GM19467 (cell line): ENCODE data around the gene PITHD1.
"Not testable (repeated sequence)": the region's sequence is repeated elsewhere in the genome, so short reads cannot be mapped to it uniquely, and the experiment has no call there.

ENCODE experiments used
- ATAC-seq: cut with Tn5 transposase; IDR thresholded peaks from one replicate; pipeline ENCODE4 v1.9.1; 2021; ENCODE audit warnings: mild to moderate bottlenecking, moderate library complexity; ENCODE audit not compliant: unreplicated experiment

PITHD1 gene

DNA sequence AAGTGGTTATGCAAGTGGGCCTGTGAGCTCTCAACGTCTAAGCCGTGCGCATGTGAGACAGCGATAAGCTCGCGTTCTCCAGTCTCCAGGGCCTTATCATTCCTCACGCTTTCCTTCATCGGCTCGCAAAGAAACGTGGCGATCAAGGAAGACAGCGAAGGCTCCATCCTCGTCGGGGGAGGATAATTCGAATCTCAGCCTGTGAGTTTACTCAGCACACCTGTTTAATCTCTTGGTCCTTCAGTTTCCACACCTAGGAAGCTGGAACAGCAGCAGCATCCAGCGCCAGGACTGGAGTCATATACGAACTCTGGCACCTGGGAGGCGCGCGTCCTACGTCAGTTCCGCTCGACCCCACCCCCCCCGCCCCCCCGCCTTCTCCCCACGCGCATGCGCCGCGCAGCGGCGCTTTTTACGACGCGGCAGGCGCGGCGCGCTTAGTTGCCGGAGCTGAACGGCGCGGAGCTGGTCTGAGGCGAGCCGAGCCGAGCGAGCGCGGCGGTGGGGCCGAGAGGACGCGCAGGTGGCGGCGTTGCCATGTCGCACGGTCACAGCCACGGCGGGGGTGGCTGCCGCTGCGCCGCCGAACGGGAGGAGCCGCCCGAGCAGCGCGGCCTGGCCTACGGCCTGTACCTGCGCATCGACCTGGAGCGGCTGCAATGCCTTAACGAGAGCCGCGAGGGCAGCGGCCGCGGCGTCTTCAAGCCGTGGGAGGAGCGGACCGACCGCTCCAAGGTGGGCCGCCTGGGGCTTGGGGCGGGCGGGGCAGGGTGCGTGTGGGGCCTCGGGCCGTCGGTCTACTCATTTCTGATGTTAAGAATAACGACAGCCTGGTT, at the start of gene PITHD1:
TSS of gene PITHD1 (plus strand) at position 440 of the 836 bp plus-strand sequence. CDS start at position 538, 98 bp downstream.
- peak; percentile 77 for ATAC-seq

- ATAC-seq: no peak
Measured at GRCh38 chr1:23732363-23733224, 45.6 kb upstream of the PITHD1 start.

DNA sequence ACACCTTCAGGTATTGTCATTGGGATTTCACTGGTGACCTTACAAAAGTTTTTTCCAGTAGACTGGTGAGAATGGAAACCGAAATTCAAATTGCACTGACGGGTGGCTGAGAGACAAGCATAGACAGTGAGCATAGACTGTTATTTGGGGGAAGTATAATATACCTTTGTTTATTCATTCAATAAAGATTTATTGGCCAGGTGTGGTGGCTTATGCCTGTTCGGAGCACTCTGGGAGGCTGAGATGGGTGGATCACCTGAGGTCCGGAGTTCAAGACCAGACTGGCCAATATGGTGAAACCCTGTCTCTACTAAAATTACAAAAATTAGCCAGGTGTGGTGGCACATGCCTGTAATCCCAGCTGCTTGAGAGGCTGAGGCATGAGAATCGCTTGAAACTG, 44.9 kb upstream of the PITHD1 start:
- not testable (repeated sequence) for ATAC-seq

DNA sequence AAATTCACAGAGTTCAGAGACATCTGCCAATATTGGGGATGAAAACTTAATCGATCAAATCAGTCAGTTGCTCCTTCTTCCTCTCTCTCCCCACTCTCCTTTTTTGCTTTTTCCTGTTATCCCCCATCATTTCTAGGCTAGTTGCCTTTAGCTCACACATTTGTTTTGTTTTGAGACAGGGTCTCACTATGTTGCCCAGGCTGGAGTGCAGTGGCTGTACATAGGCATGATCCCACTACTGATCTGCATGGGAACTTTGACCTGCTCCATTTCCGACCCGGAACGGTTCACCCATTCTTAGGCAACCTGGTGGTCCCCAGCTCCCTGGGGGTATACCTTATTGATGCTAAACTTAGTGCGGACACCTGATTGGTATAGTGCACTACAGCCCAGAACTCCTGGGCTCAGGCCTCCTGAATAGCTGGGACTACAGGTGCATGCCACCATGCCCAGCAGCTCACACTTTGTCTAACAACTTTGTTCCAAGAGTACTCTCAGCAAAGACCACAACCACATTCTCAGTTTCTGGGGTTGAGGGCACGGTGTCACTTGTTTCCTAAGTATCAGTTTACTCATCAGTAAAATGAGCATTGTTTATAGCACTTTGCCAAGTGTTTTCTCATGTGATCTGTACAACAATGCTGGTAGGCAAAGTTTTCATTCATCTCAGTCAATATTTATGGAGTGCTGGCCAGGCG, 41.6 kb upstream of the PITHD1 start:
- ATAC-seq: no peak

GRCh38 chr1:23741609-23742008, 36.6 kb upstream of the PITHD1 start:
- no peak for ATAC-seq

DNA sequence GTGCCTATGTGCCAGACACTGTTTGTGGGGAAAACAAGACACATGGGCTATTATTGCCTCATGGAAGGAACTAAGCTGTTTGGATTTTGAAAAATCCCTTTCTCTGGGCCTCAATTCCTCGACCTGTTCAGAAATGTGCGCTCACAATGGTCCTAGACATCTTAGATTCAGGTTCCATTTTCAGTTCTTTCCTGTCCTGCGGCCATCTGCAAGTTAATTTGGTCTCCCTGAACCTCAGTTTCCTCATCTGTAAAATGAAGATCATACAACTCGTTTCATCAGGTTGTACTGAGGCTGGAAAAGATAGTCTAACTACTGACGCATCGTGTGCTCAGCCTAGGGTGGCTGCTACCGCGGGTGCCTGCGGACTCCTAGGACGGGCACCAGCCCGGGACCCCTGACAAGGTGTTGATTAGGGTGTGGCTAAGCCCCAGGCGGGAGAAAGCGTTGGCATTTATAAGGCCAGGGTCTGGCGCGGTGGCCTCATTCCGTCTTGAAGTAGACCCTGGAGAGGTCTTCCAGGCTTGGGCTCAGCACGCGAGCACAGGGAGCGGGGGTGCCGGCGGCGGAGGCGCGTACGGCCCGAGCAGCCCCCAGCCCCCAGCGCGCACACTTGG, 35.4 kb upstream of the PITHD1 start:
- peak; percentile 6 for ATAC-seq

DNA sequence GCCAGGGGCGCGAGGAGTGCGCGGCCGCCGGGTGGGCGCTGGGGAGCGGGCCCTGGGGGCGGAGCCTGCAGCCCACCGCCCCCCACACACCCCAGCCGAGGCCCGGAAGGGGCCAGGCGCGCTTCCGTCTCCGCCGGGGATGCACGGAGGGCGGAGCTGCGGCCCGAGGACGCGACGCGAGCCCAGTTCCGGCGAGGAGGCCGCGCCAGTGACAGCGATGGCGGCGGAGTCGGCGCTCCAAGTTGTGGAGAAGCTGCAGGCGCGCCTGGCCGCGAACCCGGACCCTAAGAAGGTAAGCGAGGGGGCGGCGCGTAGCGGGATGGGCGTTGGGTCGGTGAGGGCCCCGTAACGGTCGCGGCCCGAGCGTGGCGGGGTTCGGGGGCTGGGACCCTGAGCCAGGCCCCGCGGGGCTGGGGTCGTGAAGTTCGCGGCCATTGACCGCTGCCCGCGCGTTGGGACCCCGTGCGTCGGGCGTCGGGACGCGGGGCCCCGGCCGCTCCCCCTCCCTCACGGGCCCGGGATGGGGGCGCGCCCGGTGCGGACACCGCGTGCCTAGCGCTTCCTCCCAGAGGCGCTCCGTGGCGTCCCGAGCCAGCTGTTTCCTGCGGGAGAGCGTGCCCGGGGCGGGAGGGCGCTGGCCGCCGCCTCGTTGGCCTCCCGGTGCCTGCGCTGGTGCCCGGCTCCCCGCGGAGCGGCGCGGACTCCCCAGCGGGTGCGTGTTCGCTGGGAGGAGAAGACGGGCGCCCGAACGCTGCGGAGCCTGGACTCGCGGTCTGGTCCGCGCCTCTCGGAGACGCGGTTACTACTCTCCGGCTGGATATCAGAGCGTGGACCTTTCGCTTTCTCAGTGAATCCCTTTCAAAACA, 34.7 kb upstream of the PITHD1 start, which contains the start of gene ELOA:
TSS of gene ELOA (plus strand) at position 185 of the 866 bp plus-strand sequence. CDS start at position 218, 33 bp downstream.
- ATAC-seq: peak; percentile 79

DNA sequence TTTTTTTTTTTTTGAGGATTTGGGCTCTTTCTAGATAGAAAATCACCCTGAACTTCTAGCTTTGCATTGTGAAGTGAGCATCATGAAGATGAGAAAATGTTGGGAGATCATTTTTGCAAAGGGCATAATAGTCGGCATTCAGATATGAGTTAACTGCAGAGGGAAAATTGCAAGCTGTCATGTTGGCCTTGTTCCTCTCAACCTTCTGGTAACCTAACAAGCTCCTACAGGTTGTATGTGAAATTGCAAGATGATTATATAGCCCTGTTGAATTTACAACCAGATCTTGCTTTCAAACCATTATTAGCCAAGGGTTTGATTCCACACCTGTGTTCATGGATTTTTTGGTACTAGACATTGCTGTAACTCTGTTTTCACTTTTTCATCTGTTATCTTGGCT, 32.7 kb upstream of the PITHD1 start:
- ATAC-seq: no peak

- no peak for ATAC-seq
Measured at GRCh38 chr1:23748016-23748415, 30.2 kb upstream of the PITHD1 start.

- ATAC-seq: no peak
Measured at GRCh38 chr1:23751050-23751814, 27.0 kb upstream of the PITHD1 start.

DNA sequence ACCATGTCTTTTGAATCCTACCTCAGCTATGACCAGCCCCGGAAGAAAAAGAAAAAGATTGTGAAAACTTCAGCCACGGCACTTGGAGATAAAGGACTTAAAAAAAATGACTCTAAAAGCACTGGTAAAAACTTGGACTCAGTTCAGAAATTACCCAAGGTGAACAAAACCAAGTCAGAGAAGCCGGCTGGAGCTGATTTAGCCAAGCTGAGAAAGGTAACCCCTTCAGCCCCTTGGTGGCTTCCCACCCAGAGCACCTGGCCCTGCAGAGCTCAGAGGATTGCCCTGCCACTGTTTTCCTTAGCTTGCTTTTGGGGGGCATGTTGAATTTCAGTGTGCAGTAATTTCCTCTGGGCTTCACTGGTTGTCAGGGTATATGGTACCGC, 26.4 kb upstream of the PITHD1 start:
- no peak for ATAC-seq

GRCh38 chr1:23752909-23753308, 25.3 kb upstream of the PITHD1 start:
- no peak for ATAC-seq

GRCh38 chr1:23756676-23757075, 21.5 kb upstream of the PITHD1 start:
- no peak for ATAC-seq

- ATAC-seq: no peak
Measured at GRCh38 chr1:23757812-23758211, 20.4 kb upstream of the PITHD1 start.

- no peak for ATAC-seq
Measured at GRCh38 chr1:23759277-23759676, 18.9 kb upstream of the PITHD1 start.

GRCh38 chr1:23763041-23763577, 15.1 kb upstream of the PITHD1 start:
- ATAC-seq: no peak

DNA sequence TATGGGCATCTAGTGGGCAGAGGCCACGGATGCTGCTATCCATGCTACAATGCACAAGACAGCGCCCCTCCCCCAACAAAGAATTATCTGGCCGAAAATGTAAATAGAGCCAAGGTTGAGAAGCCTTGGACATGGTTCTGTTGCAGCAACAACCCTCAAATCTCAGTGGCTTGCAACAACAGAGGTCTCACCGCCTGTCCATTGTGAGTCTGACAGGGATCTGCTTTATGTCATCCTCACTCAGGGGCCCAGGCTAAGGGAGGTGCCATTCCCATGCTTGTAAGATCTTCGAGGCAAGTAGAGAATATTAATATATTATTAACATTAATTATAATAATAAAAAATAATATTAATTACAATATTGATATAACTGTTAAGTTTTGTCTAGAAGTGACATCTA, 9.5 kb upstream of the PITHD1 start:
- no peak for ATAC-seq

- no peak for ATAC-seq
Measured at GRCh38 chr1:23772049-23772853, 6.0 kb upstream of the PITHD1 start.
